ENCODE measurements around the gene LRRC4. TPM values are rescaled to one million over a fixed set of nuclear protein-coding genes. Genes with fewer than 3 reads are reported as not detected.

The LRRC4 gene
- total and polyA plus RNA-seq, 8 donors: 0.45 to 61.8 (median 1.1) TPM; not detected in 1

GRCh38 chr7:127995156-127995880, 35.9 kb downstream of the LRRC4 start:
- TF ChIP-seq POLR2AphosphoS5 (IDR thresholded peaks at IDR 0.05) (no peak), POLR2A (IDR thresholded peaks at IDR 0.05) (no peak), EP300 (IDR thresholded peaks at IDR 0.05) (no peak), CTCF (IDR thresholded peaks at IDR 0.05) (no peak)
- peaks cover 0 to 52% (median 21%) of the 10 kb centered on the region in 4 donors for H3K4me1 ChIP-seq
- peak overlapping the region in 2 of 5 donors; percentile 22 to 32 for H3K27ac ChIP-seq
- 55 to 69% (median 62%) methylated on average over 3 of the region's 3 CpGs for WGBS, 5 donors
- intact Hi-C loops (cut with DNase I; ENCODE audit: low total_unique reads): no loop called here
- H3K4me3 ChIP-seq: no peak overlapping the region
- H3K36me3 ChIP-seq: peaks cover 6 to 43% (median 29%) of the 10 kb centered on the region in 4 donors
- H3K9me3 ChIP-seq: no peaks in the 10 kb centered on the region
- H3K27me3 ChIP-seq: no peaks in the 10 kb centered on the region
- DNase-seq: peak in 1 of 2 donors; percentile 67

- Histone ChIP-seq H3K9me3 (no peaks in the 10 kb centered on the region), H3K4me3 (no peak overlapping the region), H3K4me1 (peaks cover 0 to 41% (median 23%) of the 10 kb centered on the region in 4 donors), H3K36me3 (peaks cover 6 to 43% (median 29%) of the 10 kb centered on the region in 4 donors), H3K27ac (no peak overlapping the region), H3K27me3 (no peaks in the 10 kb centered on the region)
- WGBS, 5 donors: 92 to 97% (median 94%) methylated on average over 5 of the region's 5 CpGs
- DNase-seq: no peak
- intact Hi-C loops (cut with DNase I; ENCODE audit: low total_unique reads): no loop called here
- TF ChIP-seq POLR2AphosphoS5 (IDR thresholded peaks at IDR 0.05) (no peak), CTCF (IDR thresholded peaks at IDR 0.05) (no peak), EP300 (IDR thresholded peaks at IDR 0.05) (no peak)
These were observed 37.2 kb downstream of the LRRC4 start for GRCh38 chr7:127993987-127994386.

GRCh38 chr7:127993317-127993716, 37.9 kb downstream of the LRRC4 start:
- 93 to 95% (median 94%) methylated on average over 6 of the region's 6 CpGs for WGBS, 5 donors

GRCh38 chr7:127988751-127989150, 42.5 kb downstream of the LRRC4 start:
- peaks cover 12 to 53% (median 25%) of the 10 kb centered on the region in 4 donors for H3K4me1 ChIP-seq
- intact Hi-C loops (cut with DNase I; ENCODE audit: low total_unique reads): no loop called here
- H3K27ac ChIP-seq: no peak overlapping the region
- H3K4me3 ChIP-seq: no peak overlapping the region
- no peaks in the 10 kb centered on the region for H3K9me3 ChIP-seq
- no peak for TF ChIP-seq POLR2AphosphoS5 (IDR thresholded peaks at IDR 0.05)
- TF ChIP-seq POLR2A (IDR thresholded peaks at IDR 0.05): no peak
- TF ChIP-seq EP300 (IDR thresholded peaks at IDR 0.05): no peak
- TF ChIP-seq CTCF (IDR thresholded peaks at IDR 0.05): no peak
- no peak for DNase-seq
- H3K36me3 ChIP-seq: peaks cover 6 to 33% (median 27%) of the 10 kb centered on the region in 4 donors
- 67 to 78% (median 75%) methylated on average over 1 of the region's 1 CpG for WGBS, 5 donors
- no peaks in the 10 kb centered on the region for H3K27me3 ChIP-seq

More at GRCh38 chr7:127993317-127993716, 37.9 kb downstream of the LRRC4 start:
- no peak for TF ChIP-seq CTCF (IDR thresholded peaks at IDR 0.05)
- no peak for TF ChIP-seq POLR2AphosphoS5 (IDR thresholded peaks at IDR 0.05)
- no peak for TF ChIP-seq EP300 (IDR thresholded peaks at IDR 0.05)
- TF ChIP-seq POLR2A (IDR thresholded peaks at IDR 0.05): no peak
- Histone ChIP-seq H3K4me1 (peaks cover 0 to 43% (median 22%) of the 10 kb centered on the region in 4 donors), H3K36me3 (peaks cover 6 to 38% (median 29%) of the 10 kb centered on the region in 4 donors), H3K27ac (no peak overlapping the region), H3K9me3 (no peaks in the 10 kb centered on the region), H3K27me3 (no peaks in the 10 kb centered on the region), H3K4me3 (no peak overlapping the region)
- DNase-seq: no peak
- intact Hi-C loops (cut with DNase I; ENCODE audit: low total_unique reads): no loop called here

Data from stomach (tissue), 9 donors.